GM19455 (cell line): Measurements from ENCODE around the gene PPFIBP1.

Experiments
- ATAC-seq: cut with Tn5 transposase; IDR thresholded peaks from one replicate; pipeline ENCODE4 v1.9.1; 2021; ENCODE audit not compliant: unreplicated experiment

Gene PPFIBP1

DNA sequence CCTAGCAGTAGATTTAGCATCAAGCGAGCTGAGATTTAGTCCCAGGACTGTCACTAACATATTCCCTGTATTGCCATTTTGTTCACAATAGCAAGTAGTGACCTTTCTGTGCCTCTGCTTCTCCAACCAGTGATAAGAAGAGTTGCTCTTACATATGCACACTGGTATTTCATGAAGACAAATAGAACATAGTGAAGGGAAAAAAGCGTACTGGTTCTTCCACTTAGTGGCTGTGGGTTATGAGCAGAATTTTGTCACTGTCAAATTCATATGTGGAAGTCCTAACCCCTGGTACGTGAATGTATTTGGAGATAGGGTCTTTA lies 12.3 kb upstream of the PPFIBP1 start:
- ATAC-seq: no peak

DNA sequence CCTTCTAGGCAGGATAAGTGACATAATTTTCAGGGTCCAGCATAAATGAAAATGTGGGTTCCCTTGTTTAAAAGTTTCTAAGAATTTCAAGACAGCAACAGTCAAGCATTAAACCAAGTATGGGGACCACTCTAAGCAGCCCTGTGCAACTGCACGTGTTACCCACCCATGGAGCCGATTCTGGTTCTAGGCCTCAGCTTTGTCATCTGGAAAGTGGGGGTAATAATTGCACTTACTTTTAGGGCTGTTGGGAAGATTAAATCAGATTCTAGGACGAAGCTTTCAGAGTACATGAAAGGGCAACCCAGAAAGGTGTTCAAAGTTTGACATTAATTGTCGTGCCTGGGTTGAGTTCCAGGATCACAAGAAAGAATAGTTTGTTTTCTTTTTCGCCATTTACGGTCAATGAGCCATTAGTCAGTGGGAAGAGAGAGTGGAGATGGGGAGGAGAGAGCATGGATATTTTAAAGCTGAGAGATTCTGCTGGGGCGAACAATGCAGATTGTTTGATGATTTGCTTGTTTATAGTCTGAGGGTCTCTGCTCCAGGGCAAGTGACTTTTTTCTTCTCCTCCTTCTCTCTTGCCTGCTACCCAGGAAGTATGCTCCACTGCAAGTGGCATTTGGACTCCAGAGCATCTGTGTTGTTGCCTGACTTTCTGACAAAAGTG lies 10.7 kb upstream of the PPFIBP1 start:
- ATAC-seq: no peak

DNA sequence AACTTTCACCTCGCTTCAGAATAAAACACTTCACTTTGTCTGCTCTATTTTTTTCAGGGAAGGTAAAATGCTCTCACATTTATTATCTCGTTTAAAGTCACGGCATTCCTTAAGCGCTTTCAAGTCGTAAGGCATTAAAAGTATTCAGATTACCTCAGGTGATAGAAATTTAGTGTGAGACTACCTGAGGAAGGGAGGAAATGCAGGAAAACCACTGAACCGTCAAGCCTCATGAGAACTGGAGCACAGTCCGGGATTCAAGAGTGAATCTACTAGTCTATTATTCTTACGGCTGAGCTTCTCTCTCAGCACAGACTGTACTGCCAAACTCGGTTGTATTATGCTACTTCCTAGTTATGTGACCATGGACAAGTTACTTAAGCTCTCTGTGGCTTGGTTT lies 8.3 kb upstream of the PPFIBP1 start:
- no peak for ATAC-seq

DNA sequence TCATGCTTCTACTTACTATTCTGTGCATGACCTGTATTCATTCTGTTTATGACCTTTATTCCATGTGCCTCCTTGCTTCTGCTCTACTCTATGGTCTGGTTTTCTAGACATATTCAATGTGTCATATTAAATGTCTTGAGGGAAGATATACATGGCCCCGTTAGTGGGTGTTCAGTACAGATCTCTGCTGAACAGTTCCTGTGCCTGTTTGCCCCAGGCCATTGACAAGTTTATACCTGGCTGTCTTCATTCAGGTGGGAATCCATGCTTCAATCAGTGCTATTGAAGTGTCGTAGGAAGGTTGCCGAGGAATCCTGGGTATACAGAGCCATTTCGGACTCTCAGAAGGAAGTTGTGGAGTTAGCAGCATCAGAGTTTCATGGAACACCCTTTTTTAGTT lies 7.4 kb upstream of the PPFIBP1 start:
- no peak for ATAC-seq

DNA sequence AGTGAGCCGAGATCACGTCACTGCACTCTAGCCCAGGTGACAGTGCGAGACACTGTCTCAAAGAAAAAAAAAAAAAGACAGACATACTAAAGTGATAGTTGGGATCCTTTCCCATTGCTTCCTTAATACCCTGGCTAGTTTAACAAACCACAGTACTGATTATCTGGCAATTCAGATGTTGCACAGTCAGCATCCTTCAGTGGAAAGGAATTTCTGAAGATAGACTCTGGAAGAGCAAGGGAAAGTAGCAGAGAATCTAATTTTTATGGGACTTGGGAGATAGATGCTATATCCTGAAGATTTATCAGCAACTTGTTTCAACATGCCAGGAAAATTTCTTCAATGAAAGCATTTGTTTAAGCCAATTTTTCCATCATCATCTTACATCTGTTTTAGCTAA lies 6.5 kb upstream of the PPFIBP1 start:
- no peak for ATAC-seq

DNA sequence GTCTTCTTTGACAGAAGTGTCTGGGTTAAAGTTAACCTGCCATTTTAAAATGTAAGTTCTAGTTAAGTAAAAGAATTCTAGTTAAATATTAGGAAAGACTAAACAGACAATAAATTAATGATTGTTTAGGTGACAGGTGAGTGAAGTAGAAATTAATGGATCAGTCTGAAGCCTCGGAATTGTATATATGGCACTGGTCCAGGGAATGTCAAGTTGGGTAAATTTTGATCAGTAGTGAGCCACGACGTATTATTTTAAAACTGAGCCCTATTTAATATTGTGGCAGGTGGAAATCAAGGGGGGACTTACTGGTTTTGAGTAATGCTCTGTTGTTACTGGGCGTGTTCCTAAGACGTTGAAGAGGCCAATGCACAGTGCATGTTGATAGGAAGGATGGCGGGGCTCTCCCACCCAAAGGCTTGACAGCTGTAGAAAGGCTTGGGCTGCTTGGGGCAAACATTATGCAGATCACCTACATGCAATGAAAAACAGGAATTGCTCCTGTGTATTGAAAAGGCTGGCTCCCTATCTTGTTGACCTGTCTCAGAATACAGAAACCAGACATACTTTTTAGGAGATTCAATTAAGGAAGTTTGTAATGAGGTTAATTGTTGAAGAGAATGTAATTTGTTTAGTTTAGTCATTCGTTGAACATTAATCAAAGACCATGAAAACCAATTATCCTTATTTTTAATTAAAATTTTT lies 5.9 kb upstream of the PPFIBP1 start:
- no peak for ATAC-seq

DNA sequence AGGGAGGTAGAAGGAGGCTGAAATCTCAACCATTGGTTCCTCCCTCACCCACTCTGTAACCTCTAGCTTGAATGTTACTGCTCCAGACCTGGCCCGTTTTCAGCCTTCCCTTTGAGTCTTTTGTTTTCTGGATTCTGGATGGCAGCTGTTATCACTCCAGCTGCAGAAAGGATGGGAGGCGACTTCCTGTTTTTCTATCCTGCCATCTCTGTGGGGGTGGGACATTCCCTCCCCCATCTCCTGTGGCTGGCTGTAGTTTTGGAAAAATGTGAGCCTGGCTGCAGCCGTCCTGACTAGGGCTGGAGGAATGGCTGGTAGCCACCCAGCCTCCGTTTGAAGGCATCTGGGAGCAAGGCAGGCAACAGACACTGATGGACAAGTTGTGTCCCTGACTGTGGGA lies 2.9 kb upstream of the PPFIBP1 start:
- no peak for ATAC-seq

DNA sequence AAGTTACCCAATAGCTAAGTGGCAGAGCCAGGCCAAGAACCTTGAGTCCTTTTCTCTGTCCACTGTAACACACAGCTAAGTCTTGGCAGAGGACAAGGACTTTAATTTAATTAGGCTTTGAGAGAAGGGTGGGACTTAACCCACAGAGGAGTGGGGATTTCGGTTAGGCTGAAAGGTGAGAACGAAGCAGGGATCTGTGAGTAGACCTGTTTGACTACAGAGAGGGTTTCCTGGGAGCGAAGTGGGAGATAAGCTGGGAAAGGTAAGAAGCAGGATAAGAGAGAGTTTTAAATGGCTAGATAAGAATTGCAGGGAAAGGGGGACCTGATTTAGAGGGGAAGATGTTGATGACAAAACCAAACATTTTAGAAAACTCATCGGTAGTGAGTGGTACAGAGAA lies 2.0 kb upstream of the PPFIBP1 start:
- no peak for ATAC-seq

DNA sequence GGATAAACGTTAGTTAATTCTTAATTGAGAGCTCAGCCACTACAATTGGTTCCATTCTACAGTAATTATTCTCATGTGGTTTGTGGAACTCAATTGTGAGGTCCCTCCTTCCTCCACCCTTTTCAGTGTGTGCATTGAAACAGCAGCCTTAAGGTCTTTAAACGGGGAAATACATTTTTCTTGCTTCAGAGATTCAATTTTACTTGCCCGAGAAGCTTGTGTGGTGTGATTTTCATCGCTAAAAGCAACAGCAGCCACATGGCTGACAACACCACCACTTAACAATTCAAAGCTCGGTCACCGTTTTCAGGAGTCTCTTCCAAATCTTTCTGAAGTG lies 733 bp upstream of the PPFIBP1 start:
- ATAC-seq: peak; percentile 17

DNA sequence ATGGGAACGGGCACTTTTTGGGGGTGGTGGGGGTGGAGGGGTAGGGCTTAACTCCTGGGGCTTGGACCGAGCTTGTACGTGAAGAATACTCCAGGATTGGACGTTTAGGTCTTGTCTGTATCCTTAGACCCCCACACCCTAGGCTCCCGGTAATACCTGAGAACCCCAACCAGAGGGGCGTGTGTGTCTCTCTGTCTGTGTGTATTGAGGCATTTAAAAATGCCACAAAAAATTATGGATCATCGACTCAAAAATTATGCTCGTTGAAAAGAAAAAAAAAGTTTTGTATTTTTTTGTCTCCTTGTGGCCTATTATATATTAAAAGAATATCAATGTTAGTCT lies 459 bp downstream of the PPFIBP1 start:
- ATAC-seq: peak; percentile 1

DNA sequence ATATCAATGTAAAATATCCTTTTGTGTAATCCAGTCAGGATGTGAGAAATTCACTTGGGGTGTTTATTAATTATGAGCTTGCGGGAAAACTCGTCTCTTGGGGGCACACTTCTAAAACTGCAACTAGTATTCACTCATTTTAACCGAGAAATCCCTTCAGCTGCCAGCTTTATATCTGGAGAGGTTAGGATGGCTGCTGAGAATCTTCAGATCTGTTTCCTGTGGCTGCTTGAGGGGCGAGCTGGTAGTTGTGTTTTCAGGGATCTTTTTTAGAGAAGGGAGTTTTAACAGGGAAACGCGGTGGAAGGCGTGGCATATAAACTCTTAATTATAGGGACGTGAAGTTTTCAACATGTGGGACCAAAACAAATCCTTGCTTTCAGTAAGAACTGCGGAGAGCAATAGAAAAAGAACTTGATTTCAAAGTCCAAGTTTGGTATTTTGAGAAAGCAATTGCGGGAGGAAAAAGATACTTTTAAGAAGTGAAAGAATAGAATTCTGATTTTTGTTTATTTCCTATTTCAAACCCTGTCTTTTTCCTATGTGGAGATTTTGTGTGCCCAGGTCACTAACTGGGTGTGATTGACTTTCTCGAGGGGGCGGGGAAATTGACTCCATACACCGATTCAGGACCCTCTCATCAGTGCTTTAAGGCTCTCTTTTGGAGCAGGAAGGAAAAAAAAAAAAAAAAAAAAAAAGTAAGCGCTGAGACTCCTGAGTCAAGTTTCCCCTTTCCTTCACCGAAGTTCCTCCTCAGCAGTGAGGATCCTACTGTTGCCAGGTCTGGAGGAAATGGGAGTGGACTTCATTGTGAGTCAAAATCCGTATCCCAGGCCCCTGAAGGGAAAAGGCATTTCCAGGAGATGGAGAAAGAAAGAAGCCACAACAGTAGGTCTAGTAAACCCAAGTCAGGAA lies 1.1 kb downstream of the PPFIBP1 start:
- ATAC-seq: no peak

DNA sequence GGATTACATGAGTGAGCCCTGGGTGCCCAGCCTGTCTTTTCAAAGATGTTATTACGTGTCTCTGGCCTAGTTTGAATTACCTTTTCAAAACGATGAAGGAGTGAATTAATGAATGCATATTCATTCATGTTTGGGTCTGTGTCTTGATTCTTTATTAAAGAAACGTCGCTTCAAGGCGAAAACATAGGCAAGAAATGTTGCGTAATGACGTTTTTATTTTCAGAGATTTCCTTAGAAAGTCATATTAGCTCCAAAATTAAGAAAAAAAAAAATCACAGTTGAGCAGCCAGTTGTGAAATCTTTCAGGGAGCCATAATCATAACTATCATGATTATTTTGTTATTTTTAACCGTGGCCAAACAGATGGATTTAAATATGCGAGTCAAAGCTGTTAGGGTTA lies 3.5 kb downstream of the PPFIBP1 start:
- no peak for ATAC-seq

DNA sequence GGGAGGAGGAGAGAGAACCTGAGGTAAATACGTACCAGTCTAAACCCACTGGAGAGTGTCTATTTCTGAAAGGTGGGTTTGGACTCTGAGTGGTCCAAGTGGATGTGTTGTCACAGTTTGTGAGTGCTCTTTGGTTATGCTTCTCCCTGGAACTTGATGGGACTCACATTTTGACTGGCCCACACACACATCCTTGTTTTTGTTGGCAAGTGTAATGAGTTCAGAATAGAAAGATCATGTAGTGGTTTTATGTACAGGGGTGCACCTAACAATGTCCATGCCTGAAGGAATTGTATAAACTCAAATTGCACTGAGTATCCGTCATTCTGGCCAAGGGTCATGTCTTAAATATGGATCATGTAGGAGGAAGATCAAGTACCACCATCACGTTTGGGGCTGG lies 4.8 kb downstream of the PPFIBP1 start:
- no peak for ATAC-seq

DNA sequence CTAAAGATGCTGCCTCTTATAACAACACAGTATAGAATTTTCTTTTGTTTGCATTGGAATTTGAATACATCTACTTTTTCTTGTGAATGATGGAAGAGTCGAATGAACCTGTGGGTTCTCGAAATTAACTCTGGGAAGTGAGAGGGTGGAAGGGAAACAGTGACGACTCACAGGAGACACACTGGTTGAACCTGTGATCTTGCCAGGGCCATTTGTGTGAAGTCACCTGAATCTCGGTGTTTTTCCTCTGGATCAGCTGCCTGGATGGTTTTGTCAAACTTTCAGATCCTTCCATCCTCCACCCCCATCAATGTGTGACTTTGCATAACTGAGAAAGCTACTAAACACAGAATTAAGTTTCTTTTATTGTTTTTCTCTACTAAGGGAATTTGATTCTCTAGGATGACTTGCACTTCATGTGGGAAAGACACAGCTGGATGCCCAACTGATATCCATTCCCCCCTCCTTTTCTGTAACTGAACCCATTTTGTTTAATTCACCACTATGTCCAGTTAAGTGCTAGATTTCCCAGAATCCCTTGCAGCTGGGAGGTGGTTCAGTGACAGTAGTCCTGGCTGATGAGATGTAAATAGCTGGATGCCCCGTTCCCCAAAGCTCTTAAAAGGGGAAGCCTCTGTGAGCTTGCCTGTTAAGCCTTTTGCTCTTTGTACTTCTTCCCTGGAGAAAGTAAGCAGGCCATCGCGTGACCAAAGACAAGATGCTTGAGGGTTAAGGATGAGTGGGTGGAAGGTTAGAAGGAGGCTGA lies 6.3 kb downstream of the PPFIBP1 start:
- ATAC-seq: no peak

DNA sequence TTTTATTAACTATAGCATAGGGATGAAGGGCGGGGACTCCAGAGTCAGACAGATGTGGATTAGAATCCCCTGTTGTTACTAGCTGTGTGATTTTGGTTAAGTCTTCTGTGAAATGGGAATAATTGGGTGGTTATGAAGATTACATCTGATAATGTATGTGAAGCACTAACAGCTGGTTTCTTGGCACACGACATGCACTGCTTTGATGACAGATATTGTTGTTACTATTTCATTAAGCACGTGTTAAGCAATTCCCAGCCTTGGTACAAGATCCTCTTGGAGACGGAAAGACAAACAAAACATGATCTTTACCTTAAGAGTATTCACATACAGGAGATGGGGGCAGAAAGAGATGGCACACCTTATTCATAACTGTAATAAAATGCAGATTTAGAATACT lies 7.9 kb downstream of the PPFIBP1 start:
- no peak for ATAC-seq

DNA sequence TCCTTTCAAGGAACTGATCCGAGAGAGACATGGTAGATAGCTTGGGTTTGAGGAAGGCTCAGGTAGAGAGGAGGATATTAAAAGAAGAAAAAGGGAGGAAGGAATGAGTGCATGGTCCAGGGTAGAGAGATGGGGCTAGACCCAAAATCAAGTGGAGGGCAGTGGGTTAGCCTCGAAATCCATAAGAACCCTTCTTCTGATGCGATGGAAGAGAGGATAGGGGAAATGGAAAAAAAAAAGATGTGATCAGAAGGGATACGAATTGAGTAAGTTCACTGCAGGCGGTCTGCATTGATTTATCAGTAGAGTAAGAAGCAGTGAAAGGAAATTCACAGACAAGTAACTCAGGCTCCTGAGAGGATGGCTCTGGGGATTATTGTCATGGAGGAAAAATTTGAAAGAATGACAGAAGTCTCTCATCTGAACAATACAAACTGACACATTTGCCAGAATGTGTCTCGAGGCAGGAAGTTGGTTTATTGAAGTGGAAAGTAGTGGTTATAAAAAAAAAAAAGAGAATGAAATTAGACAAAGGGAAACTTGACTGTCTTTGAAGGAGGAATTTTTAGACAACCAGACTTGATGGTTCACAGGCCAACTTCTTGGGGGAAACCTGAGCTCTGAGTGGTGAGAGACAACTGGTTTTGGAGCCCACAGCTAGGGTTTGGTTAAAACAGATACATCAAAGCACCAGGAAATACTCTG lies 10.2 kb downstream of the PPFIBP1 start:
- ATAC-seq: no peak

DNA sequence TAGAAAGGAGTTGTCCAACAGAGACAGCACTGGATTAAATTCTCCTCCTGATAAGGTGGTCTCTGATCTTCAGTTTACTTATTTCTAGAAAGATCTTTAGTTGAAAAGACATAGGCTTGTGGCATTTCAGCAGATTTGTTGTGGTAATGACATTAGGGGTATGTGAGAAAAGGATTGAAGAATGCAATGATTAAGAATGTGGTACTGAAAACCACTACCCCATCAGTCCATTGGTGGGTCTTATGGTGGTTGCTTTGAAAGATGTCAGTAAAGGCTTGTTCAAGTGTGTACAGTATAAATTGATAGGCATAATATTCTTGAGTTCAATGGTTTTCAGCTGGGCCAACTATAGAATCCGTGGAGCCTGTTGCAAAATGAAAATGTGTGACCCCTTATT lies 10.8 kb downstream of the PPFIBP1 start:
- no peak for ATAC-seq

DNA sequence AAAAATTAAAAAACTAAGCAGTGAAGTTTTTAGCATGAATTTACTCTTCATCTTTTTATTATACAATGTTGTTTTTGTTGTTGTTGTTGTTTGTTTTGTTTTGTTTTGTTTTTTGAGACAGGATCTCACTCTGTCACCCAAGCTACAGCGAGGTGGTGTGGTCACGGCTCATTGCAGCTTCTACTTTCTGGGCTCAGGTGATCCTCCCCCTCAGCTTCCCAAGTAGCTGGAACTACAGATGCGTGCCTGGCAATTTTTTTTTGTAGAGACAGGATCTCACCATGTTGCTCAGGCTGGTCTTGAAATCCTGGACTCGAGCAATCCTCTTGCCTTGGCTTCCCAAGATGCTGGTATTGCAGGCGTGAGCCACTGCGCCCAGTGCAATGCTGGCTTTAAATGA lies 11.3 kb downstream of the PPFIBP1 start:
- ATAC-seq: no peak

DNA sequence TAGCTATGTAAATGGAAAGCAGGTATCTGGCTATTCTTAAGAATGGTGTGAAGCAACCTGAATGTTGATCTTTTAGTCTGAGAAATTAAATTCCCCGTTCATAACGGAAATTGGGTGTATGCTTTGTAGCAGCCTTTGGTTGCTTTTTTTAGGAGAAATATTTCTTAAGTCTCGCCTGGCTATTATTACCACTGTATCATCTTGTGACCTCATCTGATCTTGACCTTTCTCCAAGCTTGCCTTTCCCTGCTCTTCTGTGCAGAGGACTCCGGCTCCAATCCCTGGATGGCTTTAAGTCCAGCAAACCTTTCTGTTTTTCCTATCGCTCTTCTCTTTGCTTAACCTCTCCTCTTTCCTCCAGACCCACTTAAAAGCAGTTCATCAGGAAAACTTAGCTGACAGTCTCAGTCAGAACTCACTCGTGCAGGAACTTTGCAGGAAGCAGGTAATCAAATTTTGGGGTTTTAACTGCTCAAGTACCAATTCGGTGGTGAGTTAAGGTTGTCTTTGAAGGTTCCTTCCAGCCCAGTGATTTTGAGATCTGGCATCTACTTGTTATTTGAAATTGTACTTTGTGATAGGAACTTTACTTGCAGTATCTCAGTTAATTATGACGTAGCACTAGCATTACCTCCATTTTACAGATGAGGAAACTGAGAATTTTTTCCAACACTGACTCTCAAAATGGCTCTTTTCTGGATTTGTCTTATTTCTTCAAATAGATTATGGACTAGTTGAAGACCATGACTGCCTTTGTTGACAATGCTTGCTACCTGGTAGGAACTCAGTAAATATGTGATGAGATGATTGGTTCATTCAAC lies 14.1 kb downstream of the PPFIBP1 start:
- ATAC-seq: no peak

DNA sequence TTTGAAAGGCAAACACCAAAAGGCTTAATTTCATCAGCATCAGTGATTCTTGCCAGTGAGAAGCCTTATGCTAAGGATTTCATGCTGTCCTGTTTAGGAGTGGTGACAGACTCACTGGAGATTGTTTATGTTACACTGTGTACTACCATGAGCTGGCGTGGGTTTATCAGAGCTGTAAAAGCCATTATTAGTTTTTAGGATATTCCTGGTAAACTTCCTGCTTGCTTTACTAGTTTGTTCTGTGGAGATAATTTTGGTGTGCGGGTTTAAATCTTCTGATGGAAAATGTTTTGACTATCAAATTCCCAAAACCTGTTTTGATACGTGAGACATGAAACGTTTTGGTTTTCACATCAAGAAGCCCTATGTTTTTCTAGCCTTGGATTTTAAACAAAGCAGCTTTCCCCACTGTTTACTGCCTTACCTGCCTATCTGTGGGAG lies 15.2 kb downstream of the PPFIBP1 start:
- no peak for ATAC-seq
